GM21367 (cell line): ENCODE data around the gene MAVS.
A peak's percentile ranks its signal among the peaks of the same experiment; 100 is the strongest.

Experiments
- ATAC-seq: cut with Tn5 transposase; IDR thresholded peaks from one replicate; pipeline ENCODE4 v1.9.1; 2021; ENCODE audit not compliant: unreplicated experiment

MAVS gene

DNA sequence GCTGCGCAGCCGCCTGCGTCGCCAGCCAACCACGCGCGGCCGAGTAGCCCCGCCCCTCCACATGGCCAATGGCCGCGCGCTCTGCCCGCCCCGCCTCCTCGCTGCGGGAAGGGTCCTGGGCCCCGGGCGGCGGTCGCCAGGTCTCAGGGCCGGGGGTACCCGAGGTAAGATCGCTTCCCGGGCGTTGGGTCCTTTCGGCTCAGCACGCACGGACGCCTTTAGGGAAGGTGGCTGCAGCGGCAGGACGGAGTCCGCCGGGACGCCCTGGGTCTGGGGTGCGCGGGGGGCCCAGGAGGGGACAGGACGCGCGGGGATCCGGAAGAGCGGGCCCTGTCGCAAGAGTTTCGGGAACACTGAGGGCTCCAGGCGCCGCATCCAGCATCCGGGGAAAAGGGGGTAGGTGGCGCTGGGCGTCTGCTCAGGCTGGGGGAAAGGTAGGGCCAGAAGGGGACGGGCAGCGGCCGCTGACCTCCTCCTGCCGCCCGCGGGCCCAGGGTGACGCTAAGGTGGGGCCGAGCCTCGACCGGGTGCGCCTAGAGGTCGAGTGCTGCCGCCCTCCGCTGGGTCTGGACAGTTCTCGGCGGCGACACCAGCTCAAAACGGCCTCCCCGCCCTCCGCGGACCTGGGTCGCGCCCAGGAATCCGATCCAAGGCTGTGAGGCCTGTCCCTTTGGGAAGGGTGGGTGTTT is at the start of gene MAVS:
MAVS (plus strand) TSS at position 95 of the 689 bp plus-strand sequence. CDS start 7,791 bp downstream, outside the sequence.
- peak; percentile 89 for ATAC-seq

DNA sequence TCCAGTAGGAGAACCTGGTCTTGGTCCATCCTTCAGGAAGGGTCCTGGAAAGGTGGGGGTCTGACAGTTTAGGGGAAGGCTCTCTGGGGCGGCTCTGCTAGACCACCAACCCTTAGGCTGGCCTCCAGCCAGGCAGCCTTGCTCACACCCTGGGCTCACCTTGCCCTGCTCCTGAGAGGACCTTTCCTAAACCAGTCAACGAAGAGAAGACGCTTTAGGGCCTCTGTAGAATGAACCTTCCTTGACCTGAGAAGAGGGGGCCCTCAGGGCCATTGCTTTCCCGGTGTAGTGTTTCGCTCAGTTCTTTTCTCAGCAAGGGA is 49.4 kb upstream of the MAVS start:
- ATAC-seq: no peak

DNA sequence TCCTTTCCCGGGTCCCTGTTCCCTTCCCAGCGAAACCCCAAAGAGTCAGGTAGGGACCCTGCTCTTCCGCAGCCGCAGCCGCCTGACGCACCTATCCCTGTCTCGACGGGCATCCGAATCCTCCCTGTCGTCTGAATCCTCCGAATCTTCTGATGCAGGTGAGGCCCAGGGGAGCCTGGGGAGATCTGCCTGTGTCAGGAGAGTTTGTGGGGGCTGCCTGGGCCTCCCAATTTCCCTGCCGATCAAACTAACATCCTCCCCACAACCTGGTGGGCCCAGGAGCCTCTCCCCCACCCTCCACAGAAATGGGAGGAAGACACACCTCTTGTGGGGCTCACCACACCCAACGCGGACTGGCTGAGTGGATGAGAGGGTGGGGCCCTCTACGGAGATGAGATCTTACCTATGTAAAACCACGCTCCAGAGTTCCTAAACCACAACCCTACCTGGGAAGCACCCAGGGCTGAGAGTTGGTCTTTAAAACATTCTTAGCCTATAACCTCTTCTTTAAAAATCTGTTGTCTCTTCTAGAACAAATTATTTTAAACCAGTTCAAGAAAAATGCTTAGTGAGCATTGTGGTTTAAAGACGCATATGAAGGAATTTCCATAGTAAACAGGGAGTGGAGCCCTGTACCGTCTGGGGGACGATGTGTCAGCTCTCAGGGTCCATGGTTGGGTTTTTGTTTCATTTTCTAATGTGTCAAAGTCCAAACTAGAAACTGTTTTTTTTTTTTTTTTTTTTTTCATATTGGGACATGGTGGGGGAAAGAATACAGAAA is 48.9 kb upstream of the MAVS start:
- no peak for ATAC-seq

DNA sequence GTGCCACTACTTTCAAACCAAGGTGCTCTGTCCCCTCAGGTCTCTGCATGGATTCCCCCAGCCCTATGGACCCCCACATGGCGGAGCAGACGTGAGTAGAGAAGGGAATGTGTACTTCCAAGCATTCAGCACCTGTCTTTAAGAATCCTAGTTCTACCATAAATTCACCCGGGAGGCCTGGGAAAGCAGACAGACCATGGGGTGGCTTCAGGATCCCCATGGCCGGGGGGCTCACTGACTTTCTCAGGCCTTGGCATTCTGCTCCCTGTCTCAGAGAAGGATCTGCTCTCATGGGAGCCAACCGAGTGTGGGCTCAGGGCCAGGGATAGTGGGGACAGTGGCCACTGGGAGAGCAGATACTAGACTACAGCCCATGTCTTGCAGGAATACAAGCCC is 48.3 kb upstream of the MAVS start:
- ATAC-seq: no peak

DNA sequence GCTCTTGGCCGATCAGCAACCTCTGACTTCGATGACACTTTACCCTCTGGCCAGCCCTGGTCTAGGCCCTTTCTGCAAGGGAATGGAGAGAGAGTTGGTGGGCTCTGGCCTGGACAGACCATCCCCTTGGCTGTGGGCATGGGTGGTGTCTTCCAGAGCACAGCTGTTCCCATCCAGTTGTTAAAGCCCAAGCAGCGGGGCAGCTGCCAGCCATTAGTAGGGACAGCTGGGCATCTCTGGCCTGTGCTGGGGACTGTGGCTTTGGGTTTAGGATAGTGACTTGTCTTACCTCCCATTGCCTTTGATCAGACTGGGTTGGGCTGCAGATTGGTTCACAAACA is 47.8 kb upstream of the MAVS start:
- no peak for ATAC-seq

DNA sequence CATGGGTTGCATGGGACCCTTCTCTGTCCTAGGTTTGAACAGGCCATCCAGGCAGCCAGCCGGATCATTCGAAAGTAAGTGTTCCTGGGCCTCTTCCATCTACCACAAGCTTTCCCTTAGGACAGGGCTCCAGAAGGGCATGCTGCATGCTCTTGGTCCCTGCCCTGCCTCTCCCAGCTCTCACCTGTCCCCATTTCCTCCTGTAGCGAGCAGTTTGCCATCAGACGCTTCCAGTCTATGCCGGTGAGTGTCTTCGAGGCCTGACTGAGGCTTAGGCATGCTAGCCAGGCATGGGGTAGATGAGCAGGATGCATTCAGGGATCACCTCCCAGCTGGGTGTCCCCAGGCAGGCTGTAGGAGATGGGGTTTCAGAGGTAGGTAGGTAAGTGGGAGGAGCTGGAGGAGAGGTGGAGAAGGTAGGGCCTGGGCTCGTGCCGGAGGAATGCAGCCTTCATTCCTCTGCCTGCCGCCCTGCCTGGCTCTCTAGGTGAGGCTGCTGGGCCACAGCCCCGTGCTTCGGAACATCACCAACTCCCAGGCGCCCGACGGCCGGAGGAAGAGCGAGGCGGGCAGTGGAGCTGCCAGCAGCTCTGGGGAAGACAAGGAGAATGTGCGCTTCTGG is 46.3 kb upstream of the MAVS start:
- no peak for ATAC-seq

DNA sequence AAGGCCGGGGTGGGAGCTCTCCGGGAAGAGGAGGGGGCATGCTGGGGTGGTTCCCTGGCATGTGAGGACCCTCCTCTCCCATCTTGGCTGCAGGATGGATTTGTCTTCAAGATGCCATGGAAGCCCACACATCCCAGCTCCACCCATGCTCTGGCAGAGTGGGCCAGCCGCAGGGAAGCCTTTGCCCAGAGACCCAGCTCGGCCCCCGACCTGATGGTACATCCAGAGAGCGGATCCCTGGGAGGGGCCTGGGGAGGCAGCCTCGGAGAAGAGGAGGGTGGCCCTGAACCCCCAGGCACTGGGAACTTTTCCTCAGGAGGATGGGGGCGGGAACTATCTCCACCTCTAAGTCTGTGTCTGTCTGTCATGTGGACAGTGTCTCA is 45.8 kb upstream of the MAVS start:
- ATAC-seq: no peak

DNA sequence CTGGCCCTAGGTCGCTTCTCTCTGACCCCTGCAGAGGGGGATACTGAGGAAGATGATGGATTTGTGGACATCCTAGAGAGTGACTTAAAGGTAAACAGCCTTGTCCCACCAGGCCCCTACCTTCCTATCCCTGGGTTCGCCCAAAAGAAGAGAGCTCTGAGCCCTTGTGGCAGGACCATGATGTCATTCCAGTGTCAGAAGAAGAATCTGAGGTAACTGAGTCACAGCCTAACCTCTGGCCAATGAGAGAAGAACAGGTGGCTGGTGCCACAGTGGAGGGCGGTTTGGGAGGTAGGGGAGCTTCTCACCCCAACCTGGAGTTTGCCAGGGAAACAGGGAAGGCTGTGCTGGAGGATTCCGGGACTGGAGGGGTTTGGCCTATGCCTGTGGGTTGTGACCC is 45.3 kb upstream of the MAVS start:
- no peak for ATAC-seq

DNA sequence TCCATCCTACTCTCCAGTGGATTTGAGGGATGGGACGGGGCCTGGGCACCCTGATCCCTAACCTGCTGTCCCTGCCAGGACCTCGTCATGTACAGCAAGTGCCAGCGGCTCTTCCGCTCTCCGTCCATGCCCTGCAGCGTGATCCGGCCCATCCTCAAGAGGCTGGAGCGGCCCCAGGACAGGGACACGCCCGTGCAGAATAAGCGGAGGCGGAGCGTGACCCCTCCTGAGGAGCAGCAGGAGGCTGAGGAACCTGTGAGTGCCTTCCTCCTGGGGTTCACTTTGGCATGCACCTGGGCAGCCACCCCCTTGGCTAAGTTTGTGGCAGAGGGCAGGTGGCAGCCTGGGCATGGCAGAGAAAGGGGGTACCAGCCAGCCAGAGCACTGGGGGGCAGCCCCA is 44.8 kb upstream of the MAVS start:
- ATAC-seq: no peak

DNA sequence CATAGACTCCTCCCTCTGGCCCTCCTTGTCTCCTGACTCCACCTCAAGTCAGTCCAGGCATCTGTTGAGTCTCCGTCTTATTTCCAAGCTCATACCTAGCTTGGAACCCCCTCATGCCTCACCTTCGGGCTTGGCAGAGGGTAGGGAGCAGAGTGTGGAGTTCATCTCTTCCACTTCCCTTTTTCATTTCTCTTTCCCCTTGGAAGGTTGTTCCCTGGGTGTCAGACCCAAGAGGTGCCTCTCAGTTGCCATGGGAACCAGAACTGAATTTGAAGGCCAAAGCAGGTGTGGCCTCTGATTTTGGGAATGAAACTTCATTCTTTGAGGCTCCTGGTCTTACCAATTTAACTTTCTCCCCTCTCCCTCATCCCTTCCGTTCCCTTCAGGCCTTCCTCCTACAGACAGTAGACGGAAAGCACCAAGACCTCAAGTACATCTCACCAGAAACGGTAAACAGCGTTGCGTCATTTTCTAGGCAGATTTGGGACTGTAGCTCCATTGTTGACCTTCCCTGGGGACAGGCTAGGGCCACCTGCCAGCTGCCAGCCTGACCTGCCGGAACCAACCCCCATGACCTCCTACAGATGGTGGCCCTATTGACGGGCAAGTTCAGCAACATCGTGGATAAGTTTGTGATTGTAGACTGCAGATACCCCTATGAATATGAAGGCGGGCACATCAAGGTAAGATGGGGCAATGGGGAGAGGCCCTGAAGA is 44.0 kb upstream of the MAVS start:
- ATAC-seq: no peak

DNA sequence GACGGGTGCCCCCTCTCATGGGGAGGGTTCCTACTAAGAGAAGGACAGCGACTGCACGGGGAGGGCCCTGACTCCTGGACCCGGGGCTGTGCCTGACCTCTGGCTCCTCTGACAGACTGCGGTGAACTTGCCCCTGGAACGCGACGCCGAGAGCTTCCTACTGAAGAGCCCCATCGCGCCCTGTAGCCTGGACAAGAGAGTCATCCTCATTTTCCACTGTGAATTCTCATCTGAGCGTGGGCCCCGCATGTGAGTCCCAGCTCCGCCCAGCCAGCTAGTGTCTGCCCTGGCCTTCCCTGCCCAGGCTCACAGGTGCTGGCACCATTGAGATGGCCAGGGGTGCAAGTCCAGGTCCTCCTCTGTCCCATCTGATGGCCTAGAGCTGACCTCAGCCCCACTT is 43.3 kb upstream of the MAVS start:
- ATAC-seq: no peak

DNA sequence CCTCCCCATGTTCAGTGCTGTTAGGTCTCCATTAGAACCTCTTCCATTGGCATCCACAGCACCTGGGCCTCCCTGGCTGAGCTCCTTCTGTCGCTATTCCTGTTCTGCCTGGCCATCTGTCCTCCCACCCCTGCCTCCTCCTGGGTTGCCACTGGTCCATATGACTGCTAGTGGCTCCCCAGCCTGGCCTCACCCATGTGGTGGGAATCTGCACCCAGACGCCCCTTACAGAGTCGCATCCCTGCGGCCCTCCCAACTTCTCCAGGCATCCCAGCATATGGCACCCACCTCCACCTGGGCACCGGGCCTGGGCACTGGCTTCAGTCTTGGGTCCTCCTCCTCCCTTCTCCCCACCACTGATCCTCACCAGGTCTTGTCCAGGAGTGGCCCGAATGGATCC is 42.8 kb upstream of the MAVS start:
- no peak for ATAC-seq

DNA sequence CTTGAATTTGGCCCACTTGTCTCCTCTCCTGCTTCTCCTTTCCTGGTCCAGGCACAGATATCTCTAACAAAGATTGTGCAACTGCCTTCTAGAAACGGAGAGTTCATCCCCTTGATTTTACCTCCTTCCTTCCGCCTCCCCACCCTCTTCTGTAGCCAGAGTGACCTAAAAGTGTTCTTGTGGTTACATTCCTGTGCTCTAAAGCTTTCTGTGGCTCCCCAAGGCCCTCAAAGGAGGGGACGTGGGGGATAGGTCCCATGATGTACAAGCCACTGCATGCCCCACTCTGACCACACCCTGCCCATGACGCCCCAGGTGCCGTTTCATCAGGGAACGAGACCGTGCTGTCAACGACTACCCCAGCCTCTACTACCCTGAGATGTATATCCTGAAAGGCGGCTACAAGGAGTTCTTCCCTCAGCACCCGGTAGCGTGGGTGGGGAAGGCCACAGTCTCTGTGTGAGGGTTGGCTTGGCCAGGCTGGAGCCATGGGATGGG is 42.3 kb upstream of the MAVS start:
- no peak for ATAC-seq

DNA sequence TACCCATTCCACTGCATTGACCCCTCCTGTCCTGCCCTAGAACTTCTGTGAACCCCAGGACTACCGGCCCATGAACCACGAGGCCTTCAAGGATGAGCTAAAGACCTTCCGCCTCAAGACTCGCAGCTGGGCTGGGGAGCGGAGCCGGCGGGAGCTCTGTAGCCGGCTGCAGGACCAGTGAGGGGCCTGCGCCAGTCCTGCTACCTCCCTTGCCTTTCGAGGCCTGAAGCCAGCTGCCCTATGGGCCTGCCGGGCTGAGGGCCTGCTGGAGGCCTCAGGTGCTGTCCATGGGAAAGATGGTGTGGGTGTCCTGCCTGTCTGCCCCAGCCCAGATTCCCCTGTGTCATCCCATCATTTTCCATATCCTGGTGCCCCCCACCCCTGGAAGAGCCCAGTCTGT is 41.9 kb upstream of the MAVS start:
- ATAC-seq: no peak

DNA sequence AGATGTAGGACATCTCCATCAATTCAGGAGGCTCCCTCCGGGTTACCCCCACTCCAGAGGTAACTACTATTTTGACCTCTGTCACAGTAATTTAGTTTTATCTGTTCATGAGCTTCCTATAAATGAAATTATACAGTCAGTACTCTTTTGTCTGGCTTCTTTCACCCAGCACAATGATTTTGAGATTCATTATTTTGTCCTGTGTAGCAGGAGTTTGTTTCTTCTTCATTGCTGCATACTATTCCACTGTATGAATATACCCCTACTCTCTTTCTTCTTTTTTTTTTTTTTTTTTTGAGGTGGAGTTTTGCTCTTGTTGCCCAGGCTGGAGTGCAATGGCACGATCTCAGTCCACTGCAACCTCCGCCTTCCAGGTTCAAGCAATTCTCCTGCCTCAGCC is 38.1 kb upstream of the MAVS start:
- ATAC-seq: no peak

DNA sequence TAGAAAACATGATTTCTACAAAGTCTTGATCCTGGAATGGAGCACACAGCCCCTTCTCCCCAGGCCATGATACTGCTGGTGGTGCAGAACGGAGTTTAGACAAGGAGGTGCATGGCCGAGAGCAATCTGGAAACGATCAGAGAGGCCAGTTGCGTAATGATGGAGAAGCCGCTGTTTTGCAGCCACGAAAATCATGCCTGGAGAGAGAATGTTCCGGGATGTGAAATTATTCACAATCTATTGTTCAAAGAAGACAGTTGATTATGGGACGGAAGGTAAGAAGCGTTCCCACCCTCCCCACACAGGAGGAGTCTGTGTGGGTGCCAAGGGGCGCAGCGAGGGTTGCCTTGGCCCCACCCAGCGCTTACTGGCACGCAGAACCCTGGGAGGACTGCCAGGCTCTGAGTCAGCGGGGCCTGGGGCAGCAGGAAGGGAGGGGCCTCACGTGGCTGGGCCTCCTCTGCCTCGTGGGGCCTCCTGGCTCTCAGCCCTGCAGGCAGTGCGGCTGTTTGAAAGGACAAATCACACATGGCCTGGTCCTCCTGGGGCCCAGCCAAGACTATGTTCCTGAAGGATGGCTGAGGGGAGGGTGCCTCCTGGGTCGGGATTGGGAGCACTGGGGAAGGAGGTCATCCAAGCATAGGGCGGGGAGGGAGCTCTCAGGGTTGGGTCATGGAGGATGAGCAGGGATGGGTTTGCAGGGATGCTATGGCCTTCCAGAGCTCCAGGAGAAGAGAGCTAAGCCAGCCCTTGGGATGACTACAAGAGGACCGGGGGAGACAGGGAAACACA is 35.0 kb upstream of the MAVS start:
- ATAC-seq: no peak

DNA sequence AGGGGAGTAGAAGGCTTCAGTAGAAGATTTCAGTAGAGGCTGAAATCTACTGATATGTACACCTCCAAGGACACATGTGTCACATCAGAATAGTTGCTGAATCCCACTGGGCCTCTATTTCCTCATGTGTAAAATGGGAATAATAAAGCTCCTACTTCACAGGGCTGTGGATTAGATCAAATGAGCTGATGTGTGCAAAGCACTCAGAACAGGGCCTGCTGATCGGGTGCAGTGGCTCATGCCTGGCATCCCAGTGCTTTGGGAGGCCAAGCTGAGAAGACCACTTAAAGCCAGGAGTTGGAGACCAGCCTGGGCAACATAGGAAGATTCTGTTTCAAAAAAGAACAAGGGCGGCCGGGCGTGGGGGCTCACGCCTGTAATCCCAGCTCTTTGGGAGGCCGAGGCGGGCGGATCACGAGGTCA is 34.4 kb upstream of the MAVS start:
- no peak for ATAC-seq

DNA sequence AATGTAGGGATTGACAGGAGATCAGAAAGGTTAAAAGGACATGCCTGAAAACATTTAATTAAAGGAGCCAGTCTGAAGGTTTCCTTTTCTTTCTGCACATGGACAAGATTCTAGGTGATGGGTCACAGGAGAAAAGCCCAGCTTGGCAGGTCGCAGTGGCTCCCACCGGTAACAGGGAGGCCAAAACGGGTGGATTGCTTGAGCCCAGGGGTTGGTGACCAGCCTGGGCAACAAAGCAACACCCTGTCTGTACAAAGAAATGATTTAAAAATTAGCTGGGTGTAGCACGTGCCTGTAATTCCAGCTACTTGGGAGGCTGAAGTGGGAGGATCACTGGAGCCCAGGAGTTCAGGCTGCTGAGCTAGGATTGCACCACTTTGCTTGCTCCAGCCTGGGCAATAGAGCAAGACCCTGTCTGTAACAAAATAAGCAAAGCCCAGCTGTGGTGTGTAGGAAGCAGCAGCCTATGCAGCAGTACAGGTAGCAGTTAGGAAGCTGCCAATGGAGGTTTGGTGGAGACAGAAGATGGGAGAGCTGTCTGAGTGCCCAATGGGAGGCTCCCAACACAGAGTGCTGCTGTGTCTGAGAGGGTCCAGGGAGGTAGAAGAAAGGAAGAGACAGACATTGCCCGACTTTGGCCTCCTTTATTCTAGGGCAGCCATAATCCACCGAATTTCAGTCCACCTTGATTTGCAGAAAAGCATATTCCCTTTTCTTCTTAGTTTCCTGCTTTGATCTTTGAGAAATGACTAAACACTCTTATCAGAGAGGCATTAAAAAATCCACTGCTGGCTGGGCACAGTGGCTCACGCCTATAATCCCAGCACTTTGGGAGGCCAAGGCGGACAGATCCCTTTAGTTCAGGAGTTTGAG is 33.4 kb upstream of the MAVS start:
- ATAC-seq: no peak

DNA sequence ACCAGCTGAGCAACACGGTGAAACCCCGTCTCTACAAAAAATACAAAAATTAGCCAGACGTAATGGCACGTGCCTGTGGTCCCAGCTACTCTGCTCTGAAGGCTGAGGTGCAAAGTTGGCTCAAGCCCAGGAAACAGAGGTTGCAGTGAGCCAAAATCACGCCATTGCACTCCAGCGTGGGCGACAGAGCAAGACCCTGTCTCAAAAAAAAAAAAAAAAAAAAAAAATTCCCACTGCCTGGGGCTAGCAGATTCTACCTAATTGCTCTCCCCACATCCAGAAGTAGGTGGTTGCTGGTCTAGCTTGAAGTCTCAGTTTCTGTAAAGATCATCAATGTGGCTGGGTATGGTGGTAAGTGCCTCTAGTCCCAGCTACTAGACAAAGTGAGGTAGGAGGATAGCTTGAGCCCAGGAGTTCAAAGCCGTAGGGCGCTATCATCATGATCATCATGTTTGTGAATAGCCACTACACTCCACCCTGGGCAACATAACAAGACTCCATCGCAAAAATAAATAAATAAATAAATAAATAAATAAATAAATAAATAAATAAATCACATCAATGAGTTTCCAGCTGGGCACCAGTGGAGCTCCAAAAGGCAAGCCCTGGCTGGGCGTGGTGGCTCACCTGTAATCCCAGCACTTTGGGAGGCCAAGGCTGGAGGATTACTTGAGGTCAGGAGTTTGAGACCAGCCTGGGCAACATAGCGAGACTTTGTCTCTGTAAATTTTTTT is 32.6 kb upstream of the MAVS start:
- ATAC-seq: no peak
